Astrocyte (in vitro differentiated cells and primary cell): ENCODE measurements around the gene SLC5A7. TPM values are rescaled to one million over a fixed set of nuclear protein-coding genes. Genes with fewer than 3 reads are reported as not detected.

Experiments
- DNase-seq: peaks from one replicate; pipeline ENCODE4 v3.0.0-alpha.2; 2010; ENCODE audit warnings: low read depth
- FAIRE-seq: peaks from 2 replicates; lab custom pipeline; 2011; peaks lifted over from hg19 to GRCh38; lab: Jason Lieb, UNC
- H2AFZ ChIP-seq: 2 replicates; pipeline ENCODE4 v1.6.0; 2012; ENCODE audit warnings: low read depth, low read length, inconsistent platforms
- H3K27ac ChIP-seq: 2 replicates; pipeline ENCODE4 v1.5.1; 2011; ENCODE audit warnings: low read depth, low read length, inconsistent platforms
- H3K27me3 ChIP-seq: 2 replicates; pipeline ENCODE4 v1.6.0; 2011; ENCODE audit warnings: low read length, inconsistent platforms; ENCODE audit not compliant: insufficient read depth
- H3K36me3 ChIP-seq: 2 replicates; pipeline ENCODE4 v1.5.1; 2011; ENCODE audit warnings: low read length, inconsistent platforms; ENCODE audit not compliant: insufficient read depth
- H3K4me1 ChIP-seq: 2 replicates; pipeline ENCODE4 v1.5.1; 2011; ENCODE audit warnings: low read length, inconsistent platforms; ENCODE audit not compliant: insufficient read depth
- H3K4me2 ChIP-seq: 2 replicates; pipeline ENCODE4 v1.6.0; 2012; ENCODE audit warnings: low read length, inconsistent platforms
- H3K4me3 ChIP-seq: 2 replicates; pipeline ENCODE4 v1.5.1; 2011; ENCODE audit warnings: low read depth, mild to moderate bottlenecking, low read length, inconsistent platforms; ENCODE audit not compliant: insufficient read depth
- H3K79me2 ChIP-seq: 2 replicates; pipeline ENCODE4 v1.6.0; 2012; ENCODE audit warnings: mild to moderate bottlenecking, low read length, inconsistent platforms; ENCODE audit not compliant: insufficient read depth
- H3K9ac ChIP-seq: 2 replicates; pipeline ENCODE4 v1.6.0; 2012; ENCODE audit warnings: mild to moderate bottlenecking, low read length, inconsistent platforms
- H3K9me3 ChIP-seq: 2 replicates; pipeline ENCODE4 v1.5.1; 2012; ENCODE audit warnings: low read depth, mild to moderate bottlenecking, low read length, inconsistent platforms; ENCODE audit not compliant: insufficient read depth
- H4K20me1 ChIP-seq: 2 replicates; pipeline ENCODE4 v1.6.0; 2012; ENCODE audit warnings: low read length, inconsistent platforms; ENCODE audit not compliant: insufficient read depth
- H3K27ac Mint-ChIP-seq: one replicate; pipeline ENCODE4 v1.8.0; 2021; ENCODE audit warnings: mild to moderate bottlenecking, mixed read lengths; ENCODE audit not compliant: unreplicated experiment
- H3K27me3 Mint-ChIP-seq: one replicate; pipeline ENCODE4 v1.8.0; 2021; ENCODE audit warnings: low read depth, mixed read lengths; ENCODE audit not compliant: unreplicated experiment
- H3K36me3 Mint-ChIP-seq: one replicate; pipeline ENCODE4 v1.8.0; 2021; ENCODE audit warnings: low read depth, mixed read lengths; ENCODE audit not compliant: unreplicated experiment
- H3K4me1 Mint-ChIP-seq: one replicate; pipeline ENCODE4 v1.8.0; 2021; ENCODE audit warnings: low read depth, mixed read lengths; ENCODE audit not compliant: unreplicated experiment
- H3K4me3 Mint-ChIP-seq: one replicate; pipeline ENCODE4 v1.8.0; 2021; ENCODE audit warnings: mild to moderate bottlenecking, moderate library complexity, mixed read lengths; ENCODE audit not compliant: unreplicated experiment
- H3K9me3 Mint-ChIP-seq: one replicate; pipeline ENCODE4 v1.8.0; 2021; ENCODE audit warnings: mild to moderate bottlenecking, mixed read lengths; ENCODE audit not compliant: unreplicated experiment
- CTCF ChIP-seq: IDR thresholded peaks from 2 replicates; pipeline ENCODE4 v1.5.1; 2011; ENCODE audit warnings: low read depth, mild to moderate bottlenecking, inconsistent platforms, low read length, moderate library complexity; ENCODE audit not compliant: insufficient read depth
- EZH2 ChIP-seq: IDR thresholded peaks from 2 replicates; pipeline ENCODE4 v1.6.1; 2012; ENCODE audit warnings: mild to moderate bottlenecking, low read length, inconsistent platforms; ENCODE audit not compliant: insufficient read depth
- total RNA-seq: library from RNA; stranded (reverse); gene quantifications from 2 replicates; pipeline ENCODE4 v1.2.1, GENCODE V29; 2021

Gene SLC5A7
- total RNA-seq, 1 donor from 2014 or later, result 0.05 TPM

DNA sequence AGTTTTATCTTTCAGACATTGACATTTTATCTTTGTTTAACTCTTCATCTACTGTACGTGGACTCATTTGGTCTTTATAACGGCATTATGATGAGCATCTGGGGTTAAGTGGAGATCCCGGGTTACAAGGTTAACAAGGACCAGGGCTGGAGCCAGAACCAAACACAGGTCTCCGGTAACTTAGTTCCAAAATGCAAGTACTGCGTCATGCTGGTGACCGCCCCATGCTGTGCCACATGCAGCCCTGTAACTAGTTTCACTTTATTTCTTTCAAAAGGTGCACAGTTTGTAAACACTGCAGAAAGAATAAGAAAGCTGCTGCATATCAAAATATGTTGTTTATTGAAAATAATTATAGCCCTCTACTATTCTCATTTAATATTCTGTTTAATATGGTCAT is 3.1 kb downstream of the SLC5A7 start:
- DNase-seq (no peak), FAIRE-seq (no peak)
- H3K4me2 ChIP-seq, result no peak overlapping the region
- H3K4me3 ChIP-seq, result no peak overlapping the region
- H3K9me3 ChIP-seq, result no peaks in the 10 kb centered on the region
- H4K20me1 ChIP-seq, result no peaks in the 10 kb centered on the region
- Mint-ChIP-seq H3K27ac (no peak overlapping the region), H3K4me1 (no peaks in the 10 kb centered on the region), H3K9me3 (no peaks in the 10 kb centered on the region), H3K4me3 (no peak overlapping the region), H3K27me3 (peaks cover 31% of the 10 kb centered on the region), H3K36me3 (no peaks in the 10 kb centered on the region)
- H2AFZ ChIP-seq, result no peak overlapping the region
- no peaks in the 10 kb centered on the region for H3K79me2 ChIP-seq
- no peak overlapping the region for H3K9ac ChIP-seq
- no peaks in the 10 kb centered on the region for H3K36me3 ChIP-seq
- H3K27me3 ChIP-seq, result peaks cover 8% of the 10 kb centered on the region
- H3K27ac ChIP-seq, result no peak overlapping the region
- H3K4me1 ChIP-seq, result no peaks in the 10 kb centered on the region
- no peak for TF ChIP-seq EZH2
- no peak for TF ChIP-seq CTCF

- peaks cover 8% of the 10 kb centered on the region for H3K27me3 ChIP-seq
- no peak for FAIRE-seq
- Mint-ChIP-seq H3K36me3 (no peaks in the 10 kb centered on the region), H3K27me3 (peaks cover 22% of the 10 kb centered on the region), H3K9me3 (no peaks in the 10 kb centered on the region), H3K4me3 (no peak overlapping the region), H3K4me1 (no peaks in the 10 kb centered on the region), H3K27ac (no peak overlapping the region)
- no peak overlapping the region for H2AFZ ChIP-seq
- H3K9ac ChIP-seq, result no peak overlapping the region
- no peaks in the 10 kb centered on the region for H3K4me1 ChIP-seq
- TF ChIP-seq CTCF (no peak), EZH2 (no peak)
- DNase-seq, result no peak
- no peaks in the 10 kb centered on the region for H3K36me3 ChIP-seq
- no peaks in the 10 kb centered on the region for H4K20me1 ChIP-seq
- no peak overlapping the region for H3K27ac ChIP-seq
- no peak overlapping the region for H3K4me2 ChIP-seq
- H3K9me3 ChIP-seq, result no peaks in the 10 kb centered on the region
- no peaks in the 10 kb centered on the region for H3K79me2 ChIP-seq
- H3K4me3 ChIP-seq, result no peak overlapping the region
Measured at GRCh38 chr2:107990718-107991117, 4.4 kb downstream of the SLC5A7 start.

DNA sequence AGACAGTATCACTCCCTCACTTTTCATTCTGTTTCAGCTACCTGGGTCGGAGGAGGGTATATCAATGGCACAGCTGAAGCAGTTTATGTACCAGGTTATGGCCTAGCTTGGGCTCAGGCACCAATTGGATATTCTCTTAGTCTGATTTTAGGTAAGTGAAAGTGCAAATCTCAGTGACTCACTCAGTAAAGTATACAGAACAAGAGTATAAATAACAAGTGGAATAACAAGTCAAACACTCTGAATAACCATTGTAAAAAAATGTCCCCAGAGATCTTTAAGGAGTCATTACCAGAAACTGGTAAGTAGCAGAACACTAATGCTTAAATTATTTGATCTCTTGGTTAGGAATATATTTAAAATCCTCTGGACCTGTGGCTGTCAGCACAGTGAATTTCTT is 5.7 kb downstream of the SLC5A7 start:
- Histone ChIP-seq H3K9me3 (no peaks in the 10 kb centered on the region), H4K20me1 (no peaks in the 10 kb centered on the region), H3K9ac (no peak overlapping the region), H3K27me3 (peaks cover 6% of the 10 kb centered on the region), H3K79me2 (no peaks in the 10 kb centered on the region), H2AFZ (no peak overlapping the region), H3K27ac (no peak overlapping the region), H3K4me2 (no peak overlapping the region), H3K4me1 (no peaks in the 10 kb centered on the region), H3K4me3 (no peak overlapping the region), H3K36me3 (no peaks in the 10 kb centered on the region)
- Mint-ChIP-seq H3K36me3 (no peaks in the 10 kb centered on the region), H3K27me3 (peaks cover 10% of the 10 kb centered on the region), H3K9me3 (no peaks in the 10 kb centered on the region), H3K27ac (no peak overlapping the region), H3K4me1 (no peaks in the 10 kb centered on the region), H3K4me3 (no peak overlapping the region)
- FAIRE-seq (no peak), DNase-seq (no peak)
- TF ChIP-seq EZH2, result no peak
